Measurements from ENCODE around the gene GNAZ. TPM values are rescaled to one million over a fixed set of nuclear protein-coding genes. Genes with fewer than 3 reads are reported as not detected.

Gene GNAZ
- total and polyA plus RNA-seq, 2 of the 8 experiments (the other 6 are each of a cell fraction or from before 2014, with no cell fraction given), result 6.6 to 9.6 TPM

DNA sequence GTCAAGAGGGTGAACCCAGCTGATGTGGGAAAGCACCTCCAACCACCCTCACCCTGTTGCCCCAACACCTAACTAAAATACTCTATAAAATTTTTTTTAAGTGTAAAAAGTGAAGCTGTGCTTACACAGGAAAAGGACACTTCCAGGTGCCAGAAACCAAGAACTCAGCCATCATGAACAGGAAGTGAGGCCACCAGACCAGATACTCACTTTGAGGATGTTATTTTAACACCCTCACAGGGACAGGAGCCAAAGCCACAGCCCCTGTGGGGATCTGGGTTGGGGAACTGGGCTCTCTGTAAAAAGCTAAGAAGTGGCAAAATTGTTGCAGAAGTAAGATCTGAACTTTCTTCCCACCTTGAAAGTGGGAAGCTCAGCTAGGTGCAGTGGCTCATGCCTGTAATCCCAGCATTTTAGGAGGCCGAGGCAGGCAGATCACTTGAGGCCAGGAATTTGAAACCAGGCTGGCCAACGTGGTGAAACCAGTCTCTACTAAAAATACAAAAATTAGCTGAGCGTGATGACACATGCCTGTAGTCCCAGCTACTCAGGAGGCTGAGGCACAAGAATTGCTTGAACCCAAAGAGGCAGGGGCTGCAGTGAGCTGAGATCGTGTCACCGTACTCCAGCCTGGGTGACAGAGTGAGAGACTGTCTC is 67.7 kb downstream of the GNAZ start:
- H2BK5ac ChIP-seq (ENCODE audit: low read depth, low read length), result no peak overlapping the region
- H3K79me1 ChIP-seq (ENCODE audit: low read depth, low read length), result no peaks in the 10 kb centered on the region
- H3K23me2 ChIP-seq (ENCODE audit: low read depth, low read length), result no peaks in the 10 kb centered on the region
- WGBS, 2 experiments (ENCODE audit: extremely low coverage in 1 of 2, insufficient coverage in 1 of 2, insufficient read length in 1 of 2, insufficient replicate concordance in 2 of 2, low coverage in 1 of 2, low lambda C conversion rate in 2 of 2, missing lambda C conversion rate in 1 of 2), result 94% methylated on average over 5 of the region's 5 CpGs; no CpG with 5 or more reads in 1 of the 2 experiments
- H4K8ac ChIP-seq (ENCODE audit: extremely low read depth, insufficient read depth, low read length), result no peak overlapping the region
- H3K4ac ChIP-seq (replicated peaks; ENCODE audit: insufficient read length, low read depth, low read length), result no peak overlapping the region
- H3K79me2 ChIP-seq (ENCODE audit: control insufficient read depth in 1 of 2, insufficient read depth in 2 of 2, low read length in 2 of 2), result no peaks in the 10 kb centered on the region
- no peak overlapping the region for H3K9ac ChIP-seq (replicated peaks in 1 of 4; ENCODE audit: extremely low read depth in 1 of 4, low read depth in 3 of 4, low read length in 3 of 4)
- no peak overlapping the region for H2BK120ac ChIP-seq (replicated peaks; ENCODE audit: low read depth, low read length)
- H3K4me2 ChIP-seq (ENCODE audit: insufficient read depth in 1 of 2, low read depth in 2 of 2, low read length in 2 of 2), result no peak overlapping the region
- no peak overlapping the region for H2AK5ac ChIP-seq (ENCODE audit: low read depth, low read length)
- H3K36me3 ChIP-seq (ENCODE audit: control insufficient read depth in 2 of 4, insufficient read depth in 4 of 4, low read length in 3 of 4), result no peaks in the 10 kb centered on the region
- no peak overlapping the region for H2BK12ac ChIP-seq (ENCODE audit: low read depth, low read length)
- no peak overlapping the region for H3K14ac ChIP-seq (ENCODE audit: insufficient read length)
- no peak for FAIRE-seq
- H3K23ac ChIP-seq (ENCODE audit: insufficient read length), result no peak overlapping the region
- no peak overlapping the region for H2AFZ ChIP-seq (ENCODE audit: low read length)
- no peaks in the 10 kb centered on the region for H3K27me3 ChIP-seq (replicated peaks in 1 of 4; ENCODE audit: control insufficient read depth in 3 of 4, extremely low read depth in 1 of 4, insufficient read depth in 3 of 4, low read length in 3 of 4)
- no peak overlapping the region for H3K18ac ChIP-seq (ENCODE audit: extremely low read depth, low read length)
- H3K56ac ChIP-seq (replicated peaks; ENCODE audit: insufficient read length, low read depth, low read length), result no peak overlapping the region
- H2BK20ac ChIP-seq (ENCODE audit: low read length), result no peak overlapping the region
- peaks cover 2 to 6% (median 3%) of the 10 kb centered on the region in 4 experiments; a peak in 4 of 7 replicates for H3K4me1 ChIP-seq (replicated peaks in 1 of 4; ENCODE audit: control insufficient read depth in 3 of 4, insufficient read depth in 4 of 4, low read length in 3 of 4)
- H3K9me3 ChIP-seq (ENCODE audit: insufficient read depth in 2 of 2, low read depth in 1 of 2, low read length in 1 of 2), result no peaks in the 10 kb centered on the region
- POLR2A ChIA-PET (ENCODE audit: partially characterized antibody), result no interaction called here
- no peak overlapping the region for H4K91ac ChIP-seq (replicated peaks; ENCODE audit: insufficient read length, low read length)
- no peak for DNase-seq (ENCODE audit: low read depth in 1 of 2, low spot score in 2 of 2)
- H3K4me3 ChIP-seq (ENCODE audit: extremely low read depth in 1 of 4, insufficient read depth in 2 of 4, low read depth in 3 of 4, low read length in 4 of 4), result no peak overlapping the region
- no peak overlapping the region for H3K27ac ChIP-seq (ENCODE audit: low read depth, low read length)
- no peak overlapping the region for H2BK15ac ChIP-seq (ENCODE audit: low read length)
- CTCF ChIA-PET (ENCODE audit: partially characterized antibody), result interaction anchor here (0.7 to 3.6 kb wide), 11 partner anchors 10 to 715 kb away, joined by 3 to 22 read pairs (median 4); no protein-coding TSS in a partner anchor
- H4K5ac ChIP-seq (ENCODE audit: insufficient read length, low read depth, low read length), result no peak overlapping the region
- H4K20me1 ChIP-seq (replicated peaks in 1 of 2; ENCODE audit: control insufficient read depth in 1 of 2, insufficient read depth in 2 of 2, low read length in 2 of 2), result no peaks in the 10 kb centered on the region
- no peak for TF ChIP-seq ZNF274 (IDR thresholded peaks at IDR 0.05; ENCODE audit: borderline replicate concordance, extremely low read depth, low read length)
- TF ChIP-seq NANOG (IDR thresholded peaks at IDR 0.05; ENCODE audit: insufficient read depth, low read depth, low read length, poor library complexity, severe bottlenecking), result no peak
- TF ChIP-seq KDM1A (IDR thresholded peaks at IDR 0.05; ENCODE audit: borderline replicate concordance, low read length), result no peak
- no peak for TF ChIP-seq JUND (IDR thresholded peaks at IDR 0.05; ENCODE audit: low read length)
- TF ChIP-seq GTF2F1 (IDR thresholded peaks at IDR 0.05; ENCODE audit: borderline replicate concordance, low read depth, low read length), result no peak
- TF ChIP-seq SAP30 (IDR thresholded peaks at IDR 0.05; ENCODE audit: insufficient read depth, insufficient replicate concordance, low read length), result no peak
- TF ChIP-seq CBX8 (IDR thresholded peaks at IDR 0.05; ENCODE audit: borderline replicate concordance, low read depth, low read length), result no peak
- TF ChIP-seq, protein P1, sequence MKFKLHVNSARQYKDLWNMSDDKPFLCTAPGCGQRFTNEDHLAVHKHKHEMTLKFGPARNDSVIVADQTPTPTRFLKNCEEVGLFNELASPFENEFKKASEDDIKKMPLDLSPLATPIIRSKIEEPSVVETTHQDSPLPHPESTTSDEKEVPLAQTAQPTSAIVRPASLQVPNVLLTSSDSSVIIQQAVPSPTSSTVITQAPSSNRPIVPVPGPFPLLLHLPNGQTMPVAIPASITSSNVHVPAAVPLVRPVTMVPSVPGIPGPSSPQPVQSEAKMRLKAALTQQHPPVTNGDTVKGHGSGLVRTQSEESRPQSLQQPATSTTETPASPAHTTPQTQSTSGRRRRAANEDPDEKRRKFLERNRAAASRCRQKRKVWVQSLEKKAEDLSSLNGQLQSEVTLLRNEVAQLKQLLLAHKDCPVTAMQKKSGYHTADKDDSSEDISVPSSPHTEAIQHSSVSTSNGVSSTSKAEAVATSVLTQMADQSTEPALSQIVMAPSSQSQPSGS (IDR thresholded peaks at IDR 0.05; ENCODE audit: low read length), result no peak
- TF ChIP-seq SP1 (IDR thresholded peaks at IDR 0.05; ENCODE audit: low read depth, low read length), result no peak
- no peak for TF ChIP-seq EGR1 (IDR thresholded peaks at IDR 0.05; ENCODE audit: borderline replicate concordance, low read depth, low read length)
- TF ChIP-seq CHD1 (IDR thresholded peaks at IDR 0.05; ENCODE audit: low read depth, low read length), result no peak
